Ureter (tissue), 1 donor: ENCODE results near the gene DNAJB9. TPM values are rescaled to one million over a fixed set of nuclear protein-coding genes. Genes with fewer than 3 reads are reported as not detected.

Experiments
- DNase-seq: peaks from one replicate; pipeline ENCODE4 v3.0.0-alpha.2; 2020; ENCODE audit warnings: low spot score
- total RNA-seq: library from RNA; stranded (reverse); gene quantifications from one replicate; pipeline ENCODE4 v1.2.4, GENCODE V29; 2023
- donor health status: DM: yes; HTN: yes; CAD: no.

The DNAJB9 gene
- total RNA-seq, 1 donor from 2014 or later, result 16.7 TPM

- DNase-seq, result no peak
Observed at GRCh38 chr7:108605559-108606201, 36.0 kb downstream of the DNAJB9 start.

GRCh38 chr7:108609643-108610042 is 40.0 kb downstream of the DNAJB9 start:
- no peak for DNase-seq

- DNase-seq, result no peak
Observed at GRCh38 chr7:108611268-108611667, 41.6 kb downstream of the DNAJB9 start.

- DNase-seq, result no peak
Observed at GRCh38 chr7:108613147-108613948, 43.7 kb downstream of the DNAJB9 start.

- no peak for DNase-seq
Observed at GRCh38 chr7:108613949-108614381, 44.3 kb downstream of the DNAJB9 start.

- no peak for DNase-seq
Observed at GRCh38 chr7:108614896-108615295, 45.2 kb downstream of the DNAJB9 start.

- DNase-seq, result no peak
Observed at GRCh38 chr7:108618056-108618455, 48.4 kb downstream of the DNAJB9 start.

- DNase-seq, result no peak
Observed at GRCh38 chr7:108623220-108623619, 53.5 kb downstream of the DNAJB9 start.

Other genes starting within 250 kb of the DNAJB9 start
- 3.6 TPM for gene NRCAM, start 113.4 kb upstream of the DNAJB9 start, total RNA-seq
- gene PNPLA8, start 43.7 kb upstream of the DNAJB9 start, total RNA-seq, result 32.0 TPM
- gene THAP5, start 168 bp upstream of the DNAJB9 start, total RNA-seq, result 35.6 TPM